GM23338 (cell line): ENCODE results near the gene WFDC12. TPM values are rescaled to one million over a fixed set of nuclear protein-coding genes. Genes with fewer than 3 reads are reported as not detected.

Experiments
- ATAC-seq: fragments of 200-7000 bp; cut with Tn5 transposase; 3 replicates; pipeline ENCODE4 v1.9.1; 2020
- DNase-seq: peaks from one replicate; pipeline ENCODE4 v3.0.0-alpha.2; 2015; ENCODE audit warnings: low spot score
- H2AFZ ChIP-seq: fragments of 200-600 bp; sonication (generic); 2 replicates; pipeline ENCODE4 v1.8.0; 2016; ENCODE audit warnings: antibody characterized with exemption, mild to moderate bottlenecking, moderate library complexity
- H3F3A ChIP-seq: fragments of 200-600 bp; sonication (generic); replicated peaks from 2 replicates; pipeline ENCODE4 v1.8.0; 2017; ENCODE audit warnings: antibody characterized with exemption, mixed run types, low read depth
- H3K27ac ChIP-seq: fragments of 200-600 bp; sonication (generic); 2 replicates; pipeline ENCODE4 v1.6.1; 2016; ENCODE audit warnings: low read depth
- H3K27me3 ChIP-seq: fragments of 200-600 bp; sonication (generic); 2 replicates; pipeline ENCODE4 v1.8.0; 2016; ENCODE audit warnings: mild to moderate bottlenecking, mixed run types, moderate library complexity; ENCODE audit not compliant: insufficient read depth
- H3K36me3 ChIP-seq: fragments of 200-600 bp; sonication (generic); 2 replicates; pipeline ENCODE4 v1.8.0; 2016; ENCODE audit warnings: mild to moderate bottlenecking; ENCODE audit not compliant: insufficient read depth
- H3K4me1 ChIP-seq: fragments of 200-600 bp; sonication (generic); 2 replicates; pipeline ENCODE4 v1.8.0; 2016; ENCODE audit warnings: mild to moderate bottlenecking, moderate library complexity; ENCODE audit not compliant: insufficient read depth
- H3K4me2 ChIP-seq: fragments of 200-600 bp; sonication (generic); 2 replicates; pipeline ENCODE4 v1.7.1; 2017; ENCODE audit warnings: mixed run types
- H3K4me3 ChIP-seq: fragments of 200-600 bp; sonication (generic); 2 replicates; pipeline ENCODE4 v1.6.1; 2016; ENCODE audit warnings: mixed run types
- H3K79me2 ChIP-seq: fragments of 200-600 bp; sonication (generic); replicated peaks from 2 replicates; pipeline ENCODE4 v1.8.0; 2017; ENCODE audit warnings: mild to moderate bottlenecking; ENCODE audit not compliant: insufficient read depth
- H3K9me2 ChIP-seq: fragments of 200-600 bp; sonication (generic); 2 replicates; pipeline ENCODE4 v1.8.0; 2017; ENCODE audit not compliant: insufficient read depth
- H4K20me1 ChIP-seq: fragments of 200-600 bp; sonication (generic); replicated peaks from 2 replicates; pipeline ENCODE4 v1.8.0; 2017; ENCODE audit warnings: mild to moderate bottlenecking; ENCODE audit not compliant: insufficient read depth
- H3K27ac Mint-ChIP-seq: 2 replicates; pipeline ENCODE4 v1.8.0; 2020; ENCODE audit warnings: inconsistent platforms, mild to moderate bottlenecking, moderate library complexity, mixed read lengths
- H3K27me3 Mint-ChIP-seq: 3 replicates; pipeline ENCODE4 v1.8.0; 2022; ENCODE audit warnings: low read depth, mild to moderate bottlenecking, moderate library complexity, mixed read lengths, inconsistent platforms; ENCODE audit not compliant: insufficient read depth, poor library complexity
- H3K36me3 Mint-ChIP-seq: 3 replicates; pipeline ENCODE4 v1.8.0; 2021; ENCODE audit warnings: low read depth, mild to moderate bottlenecking, inconsistent platforms, moderate library complexity, mixed read lengths
- H3K4me1 Mint-ChIP-seq: 3 replicates; pipeline ENCODE4 v1.8.0; 2020; ENCODE audit warnings: mild to moderate bottlenecking, inconsistent platforms, mixed read lengths
- H3K4me3 Mint-ChIP-seq: 3 replicates; pipeline ENCODE4 v1.8.0; 2021; ENCODE audit warnings: moderate library complexity, mild to moderate bottlenecking, inconsistent platforms, mixed read lengths
- H3K9me3 Mint-ChIP-seq: 3 replicates; pipeline ENCODE4 v1.8.0; 2020; ENCODE audit warnings: moderate library complexity, mild to moderate bottlenecking, inconsistent platforms, mixed read lengths
- CREB1 ChIP-seq: fragments of 250-450 bp; sonication (Bioruptor Pico); IDR thresholded peaks from 2 replicates; pipeline ENCODE4 v1.5.0; 2020; ENCODE audit warnings: low read depth, mild to moderate bottlenecking, moderate library complexity
- CTCF ChIP-seq, 2 experiments: fragments of 200-600 bp in 1 of 2; sonication (generic) in 1 of 2; conservative IDR thresholded peaks; 2 replicates each; pipeline versions ENCODE4 v1.5.1 to v1.6.1; 2016 to 2017; ENCODE audit warnings: antibody characterized with exemption in 2 of 2, low read depth in 2 of 2, mild to moderate bottlenecking in 2 of 2, moderate library complexity in 1 of 2
- REST ChIP-seq: IDR thresholded peaks from one replicate; pipeline ENCODE4 v1.6.1; 2018; ENCODE audit warnings: antibody characterized with exemption; ENCODE audit not compliant: unreplicated experiment
- polyA plus RNA-seq: library from polyadenylated mRNA; unstranded; fragments of >200 nt; fragmentation: Nextera tagmentation; extraction: Ambion mirVana; gene quantifications from 2 replicates; pipeline ENCODE4 v1.2.1, GENCODE V29; 2016
- total RNA-seq: library from RNA; depleted of rRNA; stranded (reverse); fragments of >200 nt; shearing (Covaris generic); gene quantifications from 2 replicates; pipeline ENCODE4 v1.2.3, GENCODE V29; 2014; rRNA removed

The WFDC12 gene
- total and polyA plus RNA-seq, 2 experiments from 2014 or later: not detected

- Mint-ChIP-seq H3K4me1 (peaks cover 10% of the 10 kb centered on the region), H3K4me3 (no peak overlapping the region), H3K36me3 (peaks cover 42% of the 10 kb centered on the region), H3K27ac (no peak overlapping the region), H3K27me3 (peaks cover 2% of the 10 kb centered on the region), H3K9me3 (peaks cover 8% of the 10 kb centered on the region; the same call in 2 of the 3 replicates)
- peak; percentile 19 for DNase-seq
- Histone ChIP-seq H3K4me1 (peaks cover 10% of the 10 kb centered on the region), H3K4me3 (no peak overlapping the region), H3K79me2 (no peaks in the 10 kb centered on the region), H3F3A (no peaks in the 10 kb centered on the region), H3K27me3 (no peaks in the 10 kb centered on the region), H2AFZ (no peak overlapping the region), H3K27ac (no peak overlapping the region), H3K9me2 (no peaks in the 10 kb centered on the region; the same call in 1 of the 2 replicates), H3K36me3 (no peaks in the 10 kb centered on the region; the same call in 1 of the 2 replicates), H4K20me1 (no peaks in the 10 kb centered on the region), H3K4me2 (no peak overlapping the region)
- TF ChIP-seq REST (no peak), CTCF (conservative IDR thresholded peaks at IDR 0.05; ENCODE audit: low read depth in 2 of 2) (peak in 1 of 2 experiments; percentile 32; a peak in 1 of 4 replicates)
- no peak for ATAC-seq
Measured at GRCh38 chr20:45080867-45081624, 43.2 kb downstream of the WFDC12 start.

- ATAC-seq (no peak), DNase-seq (no peak)
- Histone ChIP-seq H3K79me2 (no peaks in the 10 kb centered on the region), H3K9me2 (no peaks in the 10 kb centered on the region; the same call in 1 of the 2 replicates), H3K27ac (no peak overlapping the region), H3F3A (no peaks in the 10 kb centered on the region), H3K4me1 (peaks cover 14% of the 10 kb centered on the region), H3K4me3 (no peak overlapping the region), H3K4me2 (no peak overlapping the region), H2AFZ (no peak overlapping the region), H4K20me1 (no peaks in the 10 kb centered on the region; the same call in 1 of the 2 replicates), H3K27me3 (no peaks in the 10 kb centered on the region), H3K36me3 (no peaks in the 10 kb centered on the region; the same call in 1 of the 2 replicates)
- Mint-ChIP-seq H3K36me3 (peaks cover 40% of the 10 kb centered on the region), H3K27ac (peak overlapping the region; percentile 61; the same call in 1 of the 2 replicates), H3K4me1 (peaks cover 13% of the 10 kb centered on the region), H3K9me3 (peaks cover 8% of the 10 kb centered on the region; the same call in 2 of the 3 replicates), H3K27me3 (no peaks in the 10 kb centered on the region), H3K4me3 (no peak overlapping the region)
- TF ChIP-seq CREB1 (CRISPR knock-in tag) (no peak), CTCF (conservative IDR thresholded peaks at IDR 0.05; ENCODE audit: low read depth in 2 of 2) (no peak)
Measured at GRCh38 chr20:45077559-45077958, 46.7 kb downstream of the WFDC12 start.

Other genes with a start within 250 kb of the WFDC12 start
- gene YWHAB, start 238.8 kb downstream of the WFDC12 start, total RNA-seq: 120 and 121 TPM in 2 replicates
- 454 and 519 TPM in 2 replicates for gene YWHAB, start 238.8 kb downstream of the WFDC12 start, polyA plus RNA-seq
- 44.8 and 49.1 TPM in 2 replicates for gene PABPC1L, start 214.4 kb downstream of the WFDC12 start, total RNA-seq
- gene PABPC1L, start 214.4 kb downstream of the WFDC12 start, polyA plus RNA-seq: 36.0 and 44.4 TPM in 2 replicates
- gene TOMM34, start 164.1 kb downstream of the WFDC12 start, total RNA-seq: 36.5 and 38.7 TPM in 2 replicates
- gene TOMM34, start 164.1 kb downstream of the WFDC12 start, polyA plus RNA-seq: 27.1 and 27.4 TPM in 2 replicates
- 34.3 and 37.7 TPM in 2 replicates for gene STK4, start 158.0 kb downstream of the WFDC12 start, total RNA-seq
- gene STK4, start 158.0 kb downstream of the WFDC12 start, polyA plus RNA-seq: 42.3 and 58.7 TPM in 2 replicates
- gene KCNS1, start 23.3 kb downstream of the WFDC12 start, total RNA-seq: 0.97 and 3.2 TPM in 2 replicates
- gene KCNS1, start 23.3 kb downstream of the WFDC12 start, polyA plus RNA-seq: 0.30 and 0.37 TPM in 2 replicates
- not detected in 2 replicates for gene WFDC5, start 9.3 kb downstream of the WFDC12 start, total RNA-seq
- not detected in 2 replicates for gene WFDC5, start 9.3 kb downstream of the WFDC12 start, polyA plus RNA-seq
- gene PI3, start 50.4 kb upstream of the WFDC12 start, total RNA-seq: not detected in 2 replicates
- not detected in 2 replicates for gene PI3, start 50.4 kb upstream of the WFDC12 start, polyA plus RNA-seq
- 3.3 and 4.0 TPM in 2 replicates for gene SEMG1, start 82.6 kb upstream of the WFDC12 start, total RNA-seq
- 4.4 and 5.7 TPM in 2 replicates for gene SEMG1, start 82.6 kb upstream of the WFDC12 start, polyA plus RNA-seq
- gene SEMG2, start 96.9 kb upstream of the WFDC12 start, total RNA-seq: not detected in 2 replicates
- not detected in 2 replicates for gene SEMG2, start 96.9 kb upstream of the WFDC12 start, polyA plus RNA-seq
- gene SLPI, start 130.1 kb upstream of the WFDC12 start, total RNA-seq: not detected in 2 replicates
- not detected in 2 replicates for gene SLPI, start 130.1 kb upstream of the WFDC12 start, polyA plus RNA-seq
- 0.66 and 1.4 TPM in 2 replicates for gene RBPJL, start 182.4 kb upstream of the WFDC12 start, total RNA-seq
- gene RBPJL, start 182.4 kb upstream of the WFDC12 start, polyA plus RNA-seq: 0.42 and 0.44 TPM in 2 replicates
- 4.2 and 5.1 TPM in 2 replicates for gene MATN4, start 183.8 kb upstream of the WFDC12 start, total RNA-seq
- 3.3 and 4.0 TPM in 2 replicates for gene MATN4, start 183.8 kb upstream of the WFDC12 start, polyA plus RNA-seq
- gene SDC4, start 224.0 kb upstream of the WFDC12 start, total RNA-seq: 35.4 and 39.9 TPM in 2 replicates
- 28.5 and 29.7 TPM in 2 replicates for gene SDC4, start 224.0 kb upstream of the WFDC12 start, polyA plus RNA-seq
- gene SYS1, start 238.7 kb upstream of the WFDC12 start, total RNA-seq: 12.5 and 21.5 TPM in 2 replicates
- 6.9 and 7.9 TPM in 2 replicates for gene SYS1, start 238.7 kb upstream of the WFDC12 start, polyA plus RNA-seq